SJCRH30 (cell line): ENCODE results near the gene FKBP4. TPM values are rescaled to one million over a fixed set of nuclear protein-coding genes. Genes with fewer than 3 reads are reported as not detected.
A peak's percentile ranks its signal among the peaks of the same experiment; 100 is the strongest.

Experiments used
- DNase-seq, 2 experiments: peaks; one replicate each; pipeline ENCODE4 v3.0.0-alpha.2; 2015 to 2020
- H3K27ac ChIP-seq: fragments of 250-450 bp; sonication (Bioruptor Pico); 2 replicates; pipeline ENCODE4 v1.5.1; 2020; ENCODE audit warnings: mild to moderate bottlenecking, moderate library complexity
- H3K27me3 ChIP-seq: fragments of 250-450 bp; sonication (Bioruptor Pico); 2 replicates; pipeline ENCODE4 v1.5.1; 2020; ENCODE audit warnings: mild to moderate bottlenecking, moderate library complexity
- H3K36me3 ChIP-seq: fragments of 250-450 bp; sonication (Bioruptor Pico); 2 replicates; pipeline ENCODE4 v1.5.1; 2020; ENCODE audit warnings: mild to moderate bottlenecking, moderate library complexity
- H3K4me1 ChIP-seq: fragments of 250-450 bp; sonication (Bioruptor Pico); 2 replicates; pipeline ENCODE4 v1.5.1; 2020; ENCODE audit warnings: mild to moderate bottlenecking, moderate library complexity
- H3K4me3 ChIP-seq: fragments of 250-450 bp; sonication (Bioruptor Pico); 2 replicates; pipeline ENCODE4 v1.5.1; 2020; ENCODE audit warnings: mild to moderate bottlenecking, moderate library complexity
- H3K9me3 ChIP-seq: fragments of 250-450 bp; sonication (Bioruptor Pico); replicated peaks from 2 replicates; pipeline ENCODE4 v1.5.1; 2020; ENCODE audit warnings: mild to moderate bottlenecking, moderate library complexity
- total RNA-seq: library from RNA; depleted of rRNA; stranded (reverse); fragments of >200 nt; shearing (Covaris generic); gene quantifications from 2 replicates; pipeline ENCODE4 v1.2.3, GENCODE V29; 2014

The FKBP4 gene
- total RNA-seq, 1 experiment from 2014 or later, result 112 TPM

- peak; percentile 74 to 82 for DNase-seq
- H3K36me3 ChIP-seq, result peaks cover 9% of the 10 kb centered on the region; the same call in 1 of the 2 replicates
- H3K4me3 ChIP-seq, result peak overlapping the region; percentile 80
- no peaks in the 10 kb centered on the region for H3K9me3 ChIP-seq
- H3K4me1 ChIP-seq, result no peaks in the 10 kb centered on the region; the same call in 1 of the 2 replicates
- H3K27me3 ChIP-seq, result no peaks in the 10 kb centered on the region
- H3K27ac ChIP-seq, result peak overlapping the region; percentile 85
Observed at GRCh38 chr12:2813214-2814185, 18.7 kb downstream of the FKBP4 start.

GRCh38 chr12:2819810-2820209 lies 25.0 kb downstream of the FKBP4 start:
- no peaks in the 10 kb centered on the region for H3K27me3 ChIP-seq
- no peak overlapping the region for H3K4me3 ChIP-seq
- no peaks in the 10 kb centered on the region for H3K4me1 ChIP-seq
- H3K27ac ChIP-seq, result no peak overlapping the region
- no peak for DNase-seq
- peaks cover 46% of the 10 kb centered on the region for H3K36me3 ChIP-seq
- no peaks in the 10 kb centered on the region for H3K9me3 ChIP-seq

GRCh38 chr12:2820432-2820831 lies 25.7 kb downstream of the FKBP4 start:
- H3K4me3 ChIP-seq, result no peak overlapping the region
- no peak overlapping the region for H3K27ac ChIP-seq
- peaks cover 52% of the 10 kb centered on the region for H3K36me3 ChIP-seq
- H3K27me3 ChIP-seq, result no peaks in the 10 kb centered on the region
- H3K4me1 ChIP-seq, result no peaks in the 10 kb centered on the region
- no peaks in the 10 kb centered on the region for H3K9me3 ChIP-seq
- no peak for DNase-seq

GRCh38 chr12:2823483-2823882 lies 28.7 kb downstream of the FKBP4 start:
- Histone ChIP-seq H3K27ac (no peak overlapping the region), H3K27me3 (no peaks in the 10 kb centered on the region), H3K4me3 (no peak overlapping the region), H3K36me3 (peaks cover 46% of the 10 kb centered on the region), H3K9me3 (no peaks in the 10 kb centered on the region), H3K4me1 (peaks cover 13% of the 10 kb centered on the region)
- no peak for DNase-seq

GRCh38 chr12:2824541-2824940 lies 29.8 kb downstream of the FKBP4 start:
- Histone ChIP-seq H3K27me3 (no peaks in the 10 kb centered on the region), H3K36me3 (peaks cover 40% of the 10 kb centered on the region), H3K27ac (no peak overlapping the region), H3K4me1 (peaks cover 13% of the 10 kb centered on the region), H3K4me3 (no peak overlapping the region), H3K9me3 (no peaks in the 10 kb centered on the region)
- DNase-seq, result no peak

GRCh38 chr12:2825132-2825531 lies 30.4 kb downstream of the FKBP4 start:
- Histone ChIP-seq H3K27me3 (no peaks in the 10 kb centered on the region), H3K36me3 (peaks cover 41% of the 10 kb centered on the region), H3K9me3 (no peaks in the 10 kb centered on the region), H3K4me3 (no peak overlapping the region), H3K27ac (no peak overlapping the region), H3K4me1 (peaks cover 13% of the 10 kb centered on the region)
- no peak for DNase-seq

GRCh38 chr12:2826036-2826435 lies 31.3 kb downstream of the FKBP4 start:
- Histone ChIP-seq H3K9me3 (no peaks in the 10 kb centered on the region), H3K4me3 (no peak overlapping the region), H3K4me1 (peaks cover 13% of the 10 kb centered on the region), H3K27ac (peak overlapping the region; percentile 49), H3K27me3 (no peaks in the 10 kb centered on the region), H3K36me3 (peaks cover 40% of the 10 kb centered on the region)
- no peak for DNase-seq

GRCh38 chr12:2826721-2827515 lies 32.1 kb downstream of the FKBP4 start:
- Histone ChIP-seq H3K27ac (peak overlapping the region; percentile 49), H3K36me3 (peaks cover 36% of the 10 kb centered on the region), H3K27me3 (no peaks in the 10 kb centered on the region), H3K9me3 (no peaks in the 10 kb centered on the region), H3K4me3 (no peak overlapping the region), H3K4me1 (peaks cover 13% of the 10 kb centered on the region)
- peak; percentile 59 to 62 for DNase-seq

- Histone ChIP-seq H3K27me3 (no peaks in the 10 kb centered on the region), H3K9me3 (no peaks in the 10 kb centered on the region), H3K4me1 (peaks cover 14% of the 10 kb centered on the region), H3K4me3 (no peak overlapping the region), H3K27ac (no peak overlapping the region), H3K36me3 (peaks cover 17% of the 10 kb centered on the region)
- no peak for DNase-seq
Observed at GRCh38 chr12:2829275-2829674, 34.5 kb downstream of the FKBP4 start.

GRCh38 chr12:2832550-2833127 lies 37.9 kb downstream of the FKBP4 start:
- no peak overlapping the region for H3K27ac ChIP-seq
- peaks cover 21% of the 10 kb centered on the region for H3K4me1 ChIP-seq
- no peaks in the 10 kb centered on the region for H3K9me3 ChIP-seq
- peaks cover 3% of the 10 kb centered on the region; the same call in 1 of the 2 replicates for H3K36me3 ChIP-seq
- no peak overlapping the region for H3K4me3 ChIP-seq
- no peaks in the 10 kb centered on the region for H3K27me3 ChIP-seq
- DNase-seq, result no peak

GRCh38 chr12:2833327-2833726 lies 38.6 kb downstream of the FKBP4 start:
- H3K27me3 ChIP-seq, result no peaks in the 10 kb centered on the region
- no peaks in the 10 kb centered on the region for H3K9me3 ChIP-seq
- no peak for DNase-seq
- no peak overlapping the region for H3K4me3 ChIP-seq
- peaks cover 3% of the 10 kb centered on the region; the same call in 1 of the 2 replicates for H3K36me3 ChIP-seq
- peaks cover 21% of the 10 kb centered on the region for H3K4me1 ChIP-seq
- H3K27ac ChIP-seq, result no peak overlapping the region

- peaks cover 3% of the 10 kb centered on the region; the same call in 1 of the 2 replicates for H3K36me3 ChIP-seq
- H3K27me3 ChIP-seq, result no peaks in the 10 kb centered on the region
- H3K4me1 ChIP-seq, result peaks cover 21% of the 10 kb centered on the region
- H3K4me3 ChIP-seq, result no peak overlapping the region
- no peaks in the 10 kb centered on the region for H3K9me3 ChIP-seq
- DNase-seq, result no peak
- no peak overlapping the region for H3K27ac ChIP-seq
Observed at GRCh38 chr12:2833810-2834209, 39.0 kb downstream of the FKBP4 start.

- Histone ChIP-seq H3K9me3 (no peaks in the 10 kb centered on the region), H3K27ac (no peak within 1 kb of the TSS; the same call in 1 of the 2 replicates), H3K4me3 (peak within 1 kb of the TSS; percentile 38), H3K36me3 (peaks cover 3% of the 10 kb centered on the region; the same call in 1 of the 2 replicates), H3K4me1 (peaks cover 21% of the 10 kb centered on the region), H3K27me3 (no peaks in the 10 kb centered on the region)
- DNase-seq, result peak; percentile 82 to 84
Observed at GRCh38 chr12:2834581-2835491, 40.1 kb downstream of the FKBP4 start, which contains the start of gene NRIP2. NRIP2 (minus strand) TSS chr12:2835035; CDS start chr12:2834983, 52 bp downstream.
